ENCODE measurements around the gene VPS13D. TPM values are rescaled to one million over a fixed set of nuclear protein-coding genes. Genes with fewer than 3 reads are reported as not detected.

Gene VPS13D
- total and polyA plus RNA-seq, 10 of the 15 experiments (the other 5 are each of a cell fraction or from before 2014, with no cell fraction given): 1.4 to 16.9 (median 8.5) TPM

GRCh38 chr1:12503709-12504108 lies 273.9 kb downstream of the VPS13D start (continued):
- no peak for TF ChIP-seq ZBTB11 (CRISPR knock-in tag; IDR thresholded peaks at IDR 0.05)
- TF ChIP-seq HCFC1 (IDR thresholded peaks at IDR 0.05; ENCODE audit: low read length): no peak
- TF ChIP-seq TBL1XR1 (IDR thresholded peaks at IDR 0.05; ENCODE audit: low read depth, low read length): no peak
- no peak for TF ChIP-seq STAT3 (IDR thresholded peaks at IDR 0.05; ENCODE audit: low read depth, low read length)

GRCh38 chr1:12504601-12505000 lies 274.8 kb downstream of the VPS13D start:
- FAIRE-seq (no peak), ATAC-seq (no peak), DNase-seq (ENCODE audit: low read depth, low spot score) (no peak)
- no peak overlapping the region for H2AFZ ChIP-seq (ENCODE audit: control insufficient read depth, low read depth, low read length)
- H3K36me3 ChIP-seq (ENCODE audit: control insufficient read depth in 2 of 2, insufficient read depth in 2 of 2, low read length in 1 of 2): peaks cover 0 to 3% of the 10 kb centered on the region in 2 experiments; a peak in 3 of 4 replicates
- ChIA-PET CTCF (no interaction called here), SMC1A (ENCODE audit: uncharacterized antibody, unreplicated experiment) (interaction anchor here (1.2 to 1.8 kb wide), 2 partner anchors 10 to 99 kb away, joined by 3 to 4 read pairs; no protein-coding TSS in a partner anchor), RAD21 (ENCODE audit: unreplicated experiment) (no interaction called here), POLR2A (interaction anchor here (0.6 kb wide), 1 partner anchor 129 kb away, joined by 3 read pairs; no protein-coding TSS in a partner anchor)
- H3K27me3 ChIP-seq (replicated peaks in 1 of 2; ENCODE audit: control insufficient read depth in 2 of 2, insufficient read depth in 2 of 2, low read length in 1 of 2): no peaks in the 10 kb centered on the region
- no peaks in the 10 kb centered on the region for H4K20me1 ChIP-seq (ENCODE audit: control insufficient read depth, insufficient read depth)
- H3K9ac ChIP-seq (ENCODE audit: control insufficient read depth, insufficient read depth, low read length): no peak overlapping the region
- H3K27ac ChIP-seq (ENCODE audit: control insufficient read depth, insufficient read depth): no peak overlapping the region
- H3K4me2 ChIP-seq (ENCODE audit: control insufficient read depth, insufficient read depth): no peak overlapping the region
- no peaks in the 10 kb centered on the region for H3K9me3 ChIP-seq (replicated peaks; ENCODE audit: control insufficient read depth, insufficient read depth, low read length)
- in situ Hi-C loops (cut with MboI): no loop called here
- 96% methylated on average over 11 of the region's 11 CpGs for WGBS (ENCODE audit: insufficient coverage, insufficient replicate concordance, low lambda C conversion rate, missing lambda C conversion rate)
- BruUV-seq (replicated peaks): no TSS peak
- intact Hi-C loops (cut with micrococcal nuclease; ENCODE audit: unreplicated experiment): no loop called here
- no peak overlapping the region for H3K4me3 ChIP-seq
- H3K79me2 ChIP-seq (ENCODE audit: control insufficient read depth, insufficient read depth, low read length): no peaks in the 10 kb centered on the region
- no peaks in the 10 kb centered on the region for H3K4me1 ChIP-seq (ENCODE audit: control insufficient read depth, insufficient read depth, low read length)
- TF ChIP-seq WRNIP1 (IDR thresholded peaks at IDR 0.05; ENCODE audit: borderline replicate concordance, low read depth, low read length) (no peak), PAX5 (IDR thresholded peaks at IDR 0.05; ENCODE audit: borderline replicate concordance, low read depth, low read length) (no peak), E2F8 (IDR thresholded peaks at IDR 0.05; ENCODE audit: low read depth, partially characterized antibody) (no peak), MEF2B (IDR thresholded peaks at IDR 0.05; ENCODE audit: partially characterized antibody, poor library complexity, severe bottlenecking) (no peak), E4F1 (IDR thresholded peaks at IDR 0.05; ENCODE audit: borderline replicate concordance, partially characterized antibody) (no peak), JUNB (IDR thresholded peaks at IDR 0.05) (no peak), MYB (IDR thresholded peaks at IDR 0.05; ENCODE audit: borderline replicate concordance, low read depth, low read length) (no peak), RELA (IDR thresholded peaks at IDR 0.05; ENCODE audit: borderline replicate concordance, partially characterized antibody) (no peak), ZZZ3 (IDR thresholded peaks at IDR 0.05; ENCODE audit: control insufficient read depth, insufficient read length, low read depth) (no peak), DPF2 (IDR thresholded peaks at IDR 0.05) (no peak), BRCA1 (IDR thresholded peaks at IDR 0.05; ENCODE audit: low read depth, low read length) (no peak), NFYB (IDR thresholded peaks at IDR 0.05; ENCODE audit: insufficient read depth, low read depth, low read length) (no peak)
